ENCODE results near the gene CTNS.

DNA sequence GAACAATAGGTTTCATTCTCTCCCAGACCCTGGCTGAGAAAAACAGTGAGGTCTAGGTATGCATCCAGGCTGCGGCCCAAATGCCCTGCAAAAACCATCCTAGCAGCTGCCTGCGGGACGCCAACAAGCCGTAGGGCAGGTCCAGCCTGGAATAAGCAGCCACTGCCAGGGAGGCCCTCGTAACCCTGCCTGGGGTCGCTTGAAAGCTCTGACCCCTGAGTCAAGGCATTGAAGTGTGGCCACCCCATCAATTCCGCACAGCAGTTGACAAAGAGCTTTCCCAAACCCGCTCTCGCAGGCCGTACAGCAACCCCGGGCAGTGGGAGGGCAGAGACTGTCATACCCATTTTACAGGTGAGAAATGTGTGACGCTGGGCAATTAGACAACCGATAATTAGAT is 38.5 kb upstream of the CTNS start:
- TF ChIP-seq, protein P1, sequence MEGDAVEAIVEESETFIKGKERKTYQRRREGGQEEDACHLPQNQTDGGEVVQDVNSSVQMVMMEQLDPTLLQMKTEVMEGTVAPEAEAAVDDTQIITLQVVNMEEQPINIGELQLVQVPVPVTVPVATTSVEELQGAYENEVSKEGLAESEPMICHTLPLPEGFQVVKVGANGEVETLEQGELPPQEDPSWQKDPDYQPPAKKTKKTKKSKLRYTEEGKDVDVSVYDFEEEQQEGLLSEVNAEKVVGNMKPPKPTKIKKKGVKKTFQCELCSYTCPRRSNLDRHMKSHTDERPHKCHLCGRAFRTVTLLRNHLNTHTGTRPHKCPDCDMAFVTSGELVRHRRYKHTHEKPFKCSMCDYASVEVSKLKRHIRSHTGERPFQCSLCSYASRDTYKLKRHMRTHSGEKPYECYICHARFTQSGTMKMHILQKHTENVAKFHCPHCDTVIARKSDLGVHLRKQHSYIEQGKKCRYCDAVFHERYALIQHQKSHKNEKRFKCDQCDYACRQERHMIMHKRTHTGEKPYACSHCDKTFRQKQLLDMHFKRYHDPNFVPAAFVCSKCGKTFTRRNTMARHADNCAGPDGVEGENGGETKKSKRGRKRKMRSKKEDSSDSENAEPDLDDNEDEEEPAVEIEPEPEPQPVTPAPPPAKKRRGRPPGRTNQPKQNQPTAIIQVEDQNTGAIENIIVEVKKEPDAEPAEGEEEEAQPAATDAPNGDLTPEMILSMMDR (IDR thresholded peaks at IDR 0.05; ENCODE audit: poor library complexity), result no peak
- TF ChIP-seq EZH2 (IDR thresholded peaks at IDR 0.05; ENCODE audit: borderline replicate concordance) (no peak), EZH2phosphoT487 (IDR thresholded peaks at IDR 0.05; ENCODE audit: low read depth, severe bottlenecking, unreplicated experiment) (no peak)
